Measurements from ENCODE around the gene RNPC3. TPM values are rescaled to one million over a fixed set of nuclear protein-coding genes. Genes with fewer than 3 reads are reported as not detected.
"Not testable (repeated sequence)": the region's sequence is repeated elsewhere in the genome, so short reads cannot be mapped to it uniquely, and the experiment has no call there.

Gene RNPC3
- total RNA-seq, 1 donor from 2014 or later, result 16.9 TPM

- Mint-ChIP-seq H3K27ac (ENCODE audit: unreplicated experiment) (no peak overlapping the region), H3K4me3 (ENCODE audit: unreplicated experiment) (no peak overlapping the region), H3K9me3 (ENCODE audit: unreplicated experiment) (no peaks in the 10 kb centered on the region), H3K36me3 (ENCODE audit: low read depth, unreplicated experiment) (peaks cover 3% of the 10 kb centered on the region), H3K4me1 (ENCODE audit: unreplicated experiment) (no peaks in the 10 kb centered on the region), H3K27me3 (ENCODE audit: unreplicated experiment) (no peaks in the 10 kb centered on the region)
- DNase-seq (ENCODE audit: low spot score), result no peak
- no peak for TF ChIP-seq CTCF (IDR thresholded peaks at IDR 0.05; ENCODE audit: unreplicated experiment)
Observed at GRCh38 chr1:103583887-103584286, 58.4 kb downstream of the RNPC3 start.

GRCh38 chr1:103584537-103584936 is 59.0 kb downstream of the RNPC3 start:
- H3K27ac Mint-ChIP-seq (ENCODE audit: unreplicated experiment), result no peak overlapping the region
- no peaks in the 10 kb centered on the region for H3K27me3 Mint-ChIP-seq (ENCODE audit: unreplicated experiment)
- DNase-seq (ENCODE audit: low spot score), result no peak
- H3K9me3 Mint-ChIP-seq (ENCODE audit: unreplicated experiment), result no peaks in the 10 kb centered on the region
- H3K36me3 Mint-ChIP-seq (ENCODE audit: low read depth, unreplicated experiment), result peaks cover 7% of the 10 kb centered on the region
- TF ChIP-seq CTCF (IDR thresholded peaks at IDR 0.05; ENCODE audit: unreplicated experiment), result no peak
- no peaks in the 10 kb centered on the region for H3K4me1 Mint-ChIP-seq (ENCODE audit: unreplicated experiment)
- no peak overlapping the region for H3K4me3 Mint-ChIP-seq (ENCODE audit: unreplicated experiment)

- not testable (repeated sequence) for H3K36me3 Mint-ChIP-seq (ENCODE audit: low read depth, unreplicated experiment); H3K9me3 Mint-ChIP-seq (ENCODE audit: unreplicated experiment); H3K27ac Mint-ChIP-seq (ENCODE audit: unreplicated experiment); DNase-seq (ENCODE audit: low spot score); H3K4me1 Mint-ChIP-seq (ENCODE audit: unreplicated experiment); H3K4me3 Mint-ChIP-seq (ENCODE audit: unreplicated experiment); H3K27me3 Mint-ChIP-seq (ENCODE audit: unreplicated experiment)
Observed at GRCh38 chr1:103602740-103603139, 77.2 kb downstream of the RNPC3 start.

Other genes with a start within 250 kb of the RNPC3 start
- 3.4 TPM for gene AMY2B, start 45.9 kb downstream of the RNPC3 start, total RNA-seq (ENCODE audit: unreplicated experiment)
- gene AMY2A, start 91.7 kb downstream of the RNPC3 start, total RNA-seq (ENCODE audit: unreplicated experiment), result not detected
- gene AMY1A, start 130.1 kb downstream of the RNPC3 start, total RNA-seq (ENCODE audit: unreplicated experiment), result not detected
- gene AMY1B, start 170.5 kb downstream of the RNPC3 start, total RNA-seq (ENCODE audit: unreplicated experiment), result not detected
- not detected for gene AMY1C, start 224.2 kb downstream of the RNPC3 start, total RNA-seq (ENCODE audit: unreplicated experiment)

Measured in endothelial cell (in vitro differentiated cells).